Retina (tissue), 1 donor: ENCODE measurements around the gene IFT43.

Experiments used
- DNase-seq: peaks from one replicate; pipeline ENCODE4 v3.0.0-alpha.2; 2016

Gene IFT43

DNA sequence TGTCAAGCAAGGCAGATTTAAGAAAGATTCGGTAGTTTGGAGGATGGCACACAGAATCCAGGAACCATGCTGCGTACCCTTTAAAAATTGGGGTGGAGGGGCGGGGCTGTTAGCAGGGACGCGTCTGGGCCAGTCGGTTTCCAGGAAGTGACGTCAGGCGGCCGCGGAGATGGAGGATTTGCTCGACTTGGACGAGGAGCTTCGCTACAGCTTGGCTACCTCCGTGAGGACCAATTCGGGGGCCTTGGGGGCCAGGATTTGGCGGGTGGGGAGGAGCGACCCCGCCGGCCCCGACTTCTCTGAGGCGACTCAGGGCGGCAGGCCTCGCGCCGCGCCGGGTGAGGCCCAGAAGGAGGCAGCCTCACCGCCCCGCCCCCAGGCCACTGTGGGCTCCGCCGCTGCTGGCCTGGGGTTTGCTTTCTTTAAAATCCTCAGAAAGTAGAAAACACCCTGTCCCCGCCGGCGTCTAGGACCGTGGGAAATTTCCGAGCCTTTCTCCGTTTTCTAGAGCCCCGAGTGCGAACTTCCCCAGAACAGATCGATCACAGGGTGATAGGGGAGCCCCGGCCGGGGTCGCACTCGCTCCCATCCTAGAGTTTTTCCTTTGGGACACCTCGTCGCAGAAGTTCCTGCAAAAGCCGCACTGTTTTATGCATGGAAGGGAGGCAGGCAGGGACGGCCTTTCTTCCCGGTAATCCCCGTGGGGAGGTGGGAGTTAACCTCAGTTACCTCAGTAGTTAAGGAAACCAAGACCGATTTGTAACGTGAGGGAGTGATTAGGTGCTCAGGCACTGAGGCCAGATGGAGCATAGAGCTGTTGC lies at the start of gene IFT43:
Gene IFT43, plus strand, starts transcription at position 146 of the 821 bp plus-strand sequence. Its CDS starts 24 bp downstream, at position 170.
- DNase-seq = peak; percentile 93

DNA sequence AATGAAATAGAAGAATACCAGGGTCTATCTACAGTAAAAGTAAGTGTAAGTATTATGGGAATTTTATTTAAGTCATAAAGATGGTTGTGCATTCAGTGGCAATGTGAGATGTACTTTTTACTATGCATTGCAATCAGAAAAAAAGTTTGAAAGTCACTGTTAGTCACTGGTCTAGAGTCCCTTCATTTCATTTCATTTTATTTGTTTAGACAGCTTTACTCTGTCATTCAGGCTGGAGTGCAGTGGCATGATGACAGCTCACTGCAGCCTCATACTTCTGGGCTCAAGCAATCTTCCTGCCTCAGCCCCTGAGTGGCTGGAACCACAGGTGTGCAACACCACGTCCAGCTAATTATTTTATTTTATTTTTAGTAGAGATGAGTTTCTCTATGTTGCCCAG lies 46.4 kb upstream of the IFT43 start:
- DNase-seq = no peak

DNA sequence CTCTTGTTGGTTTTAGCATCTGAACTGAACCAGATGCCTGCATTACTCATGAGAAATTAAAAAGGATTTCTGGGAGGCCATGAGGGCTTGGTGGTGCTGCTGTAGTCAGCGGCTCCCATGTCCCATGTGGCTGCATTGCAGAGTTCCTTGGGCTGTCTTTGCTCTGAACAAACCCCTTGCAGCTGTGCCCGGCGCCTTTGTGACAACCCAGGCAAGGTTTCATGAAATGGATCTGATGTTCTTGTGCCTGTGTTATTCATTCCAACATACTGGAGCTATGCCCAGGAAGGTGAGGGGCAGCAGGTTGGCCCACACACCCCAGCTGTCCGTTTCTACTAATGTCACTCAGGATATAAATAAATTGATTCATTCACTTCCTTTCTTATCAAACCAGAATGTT lies 44.5 kb upstream of the IFT43 start:
- DNase-seq = peak; percentile 8

DNA sequence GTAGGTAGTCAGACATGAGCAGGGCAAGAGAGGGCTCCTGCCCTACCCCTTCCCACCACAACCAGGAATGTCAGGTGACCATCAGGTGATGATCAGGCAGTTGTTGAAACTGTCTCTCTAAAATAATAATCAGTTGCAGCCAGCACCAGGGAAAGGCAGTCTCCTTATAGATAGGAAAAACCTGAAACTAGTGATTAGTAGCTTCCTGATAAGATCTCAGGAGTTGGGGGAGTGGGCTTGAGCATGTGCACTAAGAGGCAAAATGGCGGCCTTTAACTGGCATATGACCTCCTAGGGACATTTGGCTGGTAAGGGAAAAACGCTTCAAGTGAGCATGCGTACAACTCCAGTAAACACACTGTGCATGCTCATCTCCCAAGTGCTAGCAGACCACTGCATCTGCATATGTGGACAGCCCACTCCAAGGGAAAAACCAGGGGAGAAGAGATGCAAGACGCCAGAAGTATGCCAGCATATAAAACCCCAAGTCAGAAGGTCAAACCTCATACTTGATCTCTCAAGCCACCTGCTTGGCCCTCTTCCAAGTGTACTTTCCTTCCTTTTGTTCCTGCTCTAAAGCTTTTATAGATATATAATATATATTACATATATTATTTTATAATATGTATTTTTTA lies 40.8 kb upstream of the IFT43 start:
- no peak for DNase-seq

DNA sequence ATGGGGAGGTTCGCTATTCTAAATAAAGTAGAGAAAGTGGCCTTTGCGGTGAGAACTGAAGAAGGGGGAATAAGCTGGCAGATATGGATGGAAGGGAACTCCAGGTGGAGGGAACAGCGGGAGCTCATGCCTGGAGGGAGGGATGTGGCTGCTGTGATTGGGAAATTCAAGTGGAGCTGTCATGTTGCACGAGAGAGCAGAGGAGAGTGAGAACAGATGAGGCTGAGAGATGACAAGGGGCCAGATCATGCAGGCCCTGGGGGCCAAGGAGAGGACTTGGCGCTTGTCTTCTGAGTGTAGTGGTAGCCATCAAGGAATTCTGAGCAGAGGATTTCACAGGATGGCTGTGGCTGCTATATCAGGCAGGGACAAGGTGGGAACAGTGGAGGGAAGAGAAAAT lies 38.8 kb upstream of the IFT43 start:
- no peak for DNase-seq

DNA sequence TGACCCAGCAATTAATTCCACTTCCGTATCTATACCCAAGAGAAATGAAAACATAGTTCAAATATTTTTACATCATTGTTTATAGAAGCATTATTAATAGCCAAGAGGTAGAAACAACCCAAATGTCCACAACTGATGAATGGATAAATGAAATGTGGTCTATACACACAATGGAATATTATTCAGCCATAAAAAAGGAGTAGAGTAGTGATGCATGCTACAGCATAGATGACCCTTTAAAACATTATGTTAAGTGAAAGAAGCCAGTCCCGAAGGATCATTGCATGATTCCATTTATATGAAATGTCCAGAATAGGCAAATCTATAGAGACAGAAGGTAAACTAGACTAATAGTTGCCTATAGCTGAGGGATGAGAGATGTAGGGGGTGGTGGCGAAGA lies 33.1 kb upstream of the IFT43 start:
- no peak for DNase-seq

DNA sequence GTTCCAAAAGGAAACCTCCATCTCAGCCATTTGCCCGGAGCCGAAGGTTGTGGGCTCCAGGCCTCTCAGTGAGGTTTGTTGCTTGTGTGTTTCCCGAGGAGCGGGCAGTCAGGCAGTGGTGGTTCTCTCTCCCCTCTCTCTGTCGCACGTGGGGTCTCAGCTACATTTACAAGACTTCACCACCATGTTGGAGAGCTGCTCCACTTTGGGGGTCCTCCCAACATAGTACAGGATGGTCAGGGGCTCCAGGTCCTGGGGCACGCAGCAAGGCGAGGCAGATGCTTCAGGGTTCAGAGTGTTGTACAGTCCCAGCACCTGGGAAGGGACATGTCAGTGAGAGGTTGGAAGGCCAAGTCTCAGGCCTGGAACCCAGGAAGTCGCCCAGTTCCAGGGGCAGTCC lies 26.5 kb upstream of the IFT43 start:
- DNase-seq = no peak

DNA sequence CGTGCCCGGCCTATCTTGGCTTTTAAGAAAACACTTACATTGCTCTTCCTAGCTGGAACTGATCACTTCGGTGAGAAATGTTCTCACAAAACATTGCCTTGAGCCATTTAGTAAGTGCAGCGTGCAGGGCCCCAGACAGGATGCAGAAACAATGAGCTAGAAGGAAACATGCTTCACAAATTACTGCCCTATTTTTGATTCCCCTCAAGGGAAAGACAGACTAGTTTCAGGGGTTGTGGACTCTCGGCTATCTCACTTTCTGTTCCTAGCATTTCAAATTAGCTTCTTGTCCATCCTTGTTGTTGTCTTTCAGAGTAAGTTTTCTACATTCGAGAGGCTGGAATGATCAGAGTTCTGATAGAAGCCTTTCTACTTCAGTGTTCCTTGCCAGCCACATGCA lies 25.3 kb upstream of the IFT43 start:
- no peak for DNase-seq

DNA sequence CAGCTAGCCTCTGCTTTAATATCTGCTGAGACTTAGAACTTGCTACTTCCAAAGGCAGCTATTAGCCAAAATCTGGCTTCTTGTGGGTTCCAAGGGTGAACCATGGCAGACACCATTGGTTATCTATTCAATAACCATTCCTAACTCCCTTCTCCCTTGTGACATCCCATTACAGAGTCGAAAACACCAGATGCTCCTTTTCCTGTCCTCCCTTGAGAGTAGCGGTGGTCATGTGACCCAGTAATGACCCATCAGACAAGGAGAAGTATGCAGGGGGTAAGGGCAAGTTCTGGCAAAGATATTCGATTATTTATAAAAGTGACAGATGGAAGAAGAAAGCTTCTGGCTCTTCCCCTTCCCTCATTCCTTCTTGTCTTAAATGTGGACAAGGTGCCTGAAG lies 23.9 kb upstream of the IFT43 start:
- DNase-seq = no peak

DNA sequence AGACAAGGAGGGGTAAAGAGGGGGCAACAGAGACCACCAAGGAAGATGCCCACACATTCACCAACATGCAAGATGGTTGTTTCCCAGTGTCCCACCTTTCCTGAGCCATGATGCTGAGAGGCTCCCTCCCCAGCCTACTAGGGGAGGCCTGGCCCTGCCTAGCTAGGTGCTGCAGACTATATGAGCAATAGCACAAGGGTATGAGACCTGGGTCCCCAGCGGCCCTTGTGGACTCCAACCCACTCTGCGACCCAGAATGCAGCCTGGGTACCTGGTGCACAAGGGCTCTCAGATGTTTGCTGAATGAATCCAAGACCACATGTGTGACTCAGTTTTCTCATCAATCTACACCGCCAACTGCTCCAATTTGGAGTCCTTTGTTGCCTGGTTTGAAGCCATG lies 17.7 kb upstream of the IFT43 start:
- DNase-seq = no peak

DNA sequence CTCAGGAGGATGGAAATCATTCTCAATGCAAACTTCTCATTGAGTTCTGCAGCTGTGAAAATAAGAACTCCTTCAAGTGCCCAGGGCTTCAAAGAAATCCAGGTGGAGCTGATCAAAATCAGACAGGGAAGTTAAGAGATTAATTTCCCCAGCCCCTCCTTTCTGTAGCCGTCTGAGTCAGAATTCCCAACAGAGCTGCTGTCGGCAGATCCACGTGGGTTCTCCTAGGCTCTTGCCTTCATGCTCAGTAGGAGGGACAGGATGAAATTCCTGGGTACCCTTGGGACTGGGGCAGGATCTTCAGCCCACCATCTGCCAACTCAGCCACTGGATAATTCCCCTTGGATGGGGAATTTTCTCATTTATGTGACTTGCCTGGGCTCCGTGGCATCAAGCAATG lies 17.1 kb upstream of the IFT43 start:
- DNase-seq = no peak

DNA sequence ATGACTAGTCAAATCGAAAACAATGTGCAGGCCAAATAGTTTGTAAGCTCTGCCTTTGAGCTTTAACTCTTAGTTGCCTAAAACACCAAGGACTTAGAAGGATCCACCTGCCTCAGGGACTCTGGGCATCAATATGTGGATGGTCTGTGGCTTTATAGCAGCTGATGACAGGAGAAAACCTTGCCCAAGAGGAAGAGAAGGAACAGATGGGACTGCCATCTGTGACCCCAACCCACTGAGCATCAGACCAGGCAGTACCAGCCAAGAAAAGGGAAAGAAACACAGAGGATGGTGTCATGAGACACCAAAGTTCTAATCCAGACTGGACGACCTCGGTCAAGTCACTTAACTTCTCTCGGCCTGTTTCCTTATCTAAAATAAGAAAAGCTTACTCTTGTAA lies 16.4 kb upstream of the IFT43 start:
- no peak for DNase-seq

DNA sequence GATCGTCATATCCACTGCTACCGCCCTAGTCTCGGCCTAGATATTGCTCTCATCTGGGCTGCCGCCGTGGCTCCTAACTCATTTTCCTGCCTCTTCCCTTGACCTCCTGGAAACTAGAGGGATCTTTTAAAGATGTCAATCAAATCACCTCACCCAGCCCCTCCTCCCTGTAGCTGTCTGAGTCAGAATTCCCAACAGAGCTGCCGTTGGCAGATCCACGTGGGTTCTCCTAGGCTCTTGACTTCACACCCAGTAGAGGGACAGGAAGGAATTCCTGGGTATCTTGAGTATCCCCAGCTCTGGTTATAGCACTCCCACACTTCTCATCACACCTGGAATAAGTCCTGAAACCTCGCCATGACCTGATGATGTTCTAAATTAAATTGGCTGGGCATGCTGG lies 15.7 kb upstream of the IFT43 start:
- DNase-seq = no peak

DNA sequence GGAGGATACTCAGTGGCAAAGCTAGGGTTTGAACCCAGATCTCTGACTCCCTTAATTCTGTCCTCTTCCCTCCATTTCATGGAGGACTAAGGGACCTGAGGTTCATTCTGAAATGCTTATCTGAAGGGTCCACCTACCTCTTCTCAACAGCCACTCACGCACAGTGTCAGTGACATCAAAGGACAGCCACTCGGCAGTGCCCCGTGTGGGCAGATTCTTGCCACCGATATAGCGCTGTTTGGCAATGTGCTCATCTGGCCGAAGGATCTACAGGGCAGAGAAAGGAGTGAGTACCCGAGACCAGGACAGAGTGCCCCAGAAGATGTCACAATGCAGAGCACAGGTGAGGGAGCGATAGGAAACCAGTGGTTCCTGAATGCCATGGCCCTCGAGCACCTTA lies 14.6 kb upstream of the IFT43 start:
- no peak for DNase-seq

DNA sequence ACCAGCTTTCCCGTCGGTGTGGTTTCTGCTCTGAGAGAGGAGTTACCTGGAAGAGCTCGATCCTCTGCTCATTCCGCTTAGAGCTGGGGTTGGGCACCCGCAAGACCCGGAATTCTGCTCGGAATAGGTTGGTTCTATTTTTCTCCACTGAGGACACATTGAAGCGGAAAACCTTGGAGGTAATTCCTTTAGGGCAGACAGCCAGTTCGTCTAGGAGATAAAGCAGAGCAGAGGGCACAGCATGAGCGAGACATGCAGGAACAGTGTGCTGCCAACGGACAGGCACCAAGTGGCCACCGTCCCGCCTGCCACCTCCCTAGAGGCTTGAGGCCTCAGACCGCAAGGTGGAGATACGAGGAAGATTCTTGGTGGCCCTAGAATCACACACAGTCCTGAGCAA lies 14.1 kb upstream of the IFT43 start:
- DNase-seq = no peak

DNA sequence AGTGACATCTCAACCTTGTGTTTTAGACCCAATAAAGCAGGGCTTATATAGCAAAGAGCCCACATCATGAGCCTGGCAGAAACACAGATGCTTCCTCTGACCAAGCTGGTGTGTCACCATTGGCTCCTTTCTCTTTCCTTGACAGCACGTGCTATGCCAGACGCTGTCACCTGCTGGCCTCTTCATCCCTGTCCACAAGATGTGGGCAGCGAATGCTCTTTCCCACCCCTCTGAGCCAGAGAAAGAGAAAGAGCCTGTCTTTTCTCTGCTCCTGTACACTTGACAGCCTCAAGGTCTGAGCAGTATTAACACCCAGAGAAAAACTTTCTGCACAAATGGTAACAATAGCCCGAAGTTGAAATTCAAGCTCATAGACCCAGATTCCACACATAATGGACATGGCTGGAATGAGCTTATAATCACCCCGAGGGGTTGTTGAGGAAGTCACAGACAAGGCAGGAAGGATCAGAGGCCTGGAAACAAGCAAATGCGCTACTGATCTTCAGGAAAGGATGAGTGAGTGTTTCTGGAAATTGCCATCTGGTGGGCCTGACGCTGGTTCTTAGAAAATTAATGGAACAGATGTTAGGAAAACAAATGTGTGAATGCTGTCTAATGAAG lies 12.7 kb upstream of the IFT43 start:
- peak; percentile 28 for DNase-seq

DNA sequence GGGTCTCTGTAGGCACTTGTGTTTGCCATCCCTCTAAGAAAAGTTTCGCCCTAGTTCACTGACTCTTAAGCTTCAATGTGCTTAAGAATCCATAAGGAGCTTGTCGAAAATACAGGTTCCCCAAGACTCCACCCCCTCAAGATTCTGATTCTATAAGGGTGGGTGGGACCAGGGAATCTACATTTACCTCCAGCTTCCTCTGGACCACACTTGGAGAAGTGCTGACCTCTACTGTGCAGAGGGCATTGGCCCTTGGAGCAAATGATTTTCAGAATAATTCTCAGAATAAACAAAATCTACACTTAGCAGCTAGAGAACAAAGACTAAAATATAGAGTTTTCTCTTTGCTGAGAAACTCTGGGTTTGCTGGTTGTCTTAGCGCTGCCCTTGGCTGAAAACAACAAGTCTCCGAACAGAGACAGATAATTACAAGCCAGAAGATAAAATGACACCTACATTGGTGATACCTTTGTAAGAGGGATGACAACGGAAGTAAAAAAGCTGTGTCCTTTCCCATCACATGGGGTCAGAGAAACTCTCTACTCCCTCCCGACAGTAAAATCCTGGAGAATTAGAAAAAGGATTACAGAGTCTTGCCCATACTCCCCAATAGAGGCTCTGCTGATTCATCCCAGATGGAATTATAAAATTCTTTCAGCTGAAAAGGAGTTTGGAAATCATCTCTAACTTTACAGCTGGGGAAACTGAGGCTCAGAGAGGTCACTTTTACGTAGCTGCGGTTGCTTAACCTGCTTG lies 8.6 kb upstream of the IFT43 start:
- DNase-seq = no peak

DNA sequence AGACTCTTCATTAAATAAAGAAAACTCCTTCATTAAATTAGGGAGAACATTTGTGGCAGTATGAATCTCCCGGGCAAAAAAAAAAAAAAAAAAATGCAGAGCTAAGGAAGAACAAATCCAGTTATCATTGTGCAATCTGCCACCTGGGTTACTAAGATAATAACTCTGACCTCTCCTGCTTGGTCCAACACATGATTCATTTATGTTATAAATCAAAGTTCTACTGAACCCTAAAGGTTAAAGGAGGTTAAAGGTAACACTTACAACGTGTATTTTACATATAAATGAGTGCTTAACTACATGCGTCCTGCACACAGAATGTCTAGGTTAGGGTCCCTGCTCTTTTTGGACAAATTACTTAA lies 8.0 kb upstream of the IFT43 start:
- DNase-seq = no peak

DNA sequence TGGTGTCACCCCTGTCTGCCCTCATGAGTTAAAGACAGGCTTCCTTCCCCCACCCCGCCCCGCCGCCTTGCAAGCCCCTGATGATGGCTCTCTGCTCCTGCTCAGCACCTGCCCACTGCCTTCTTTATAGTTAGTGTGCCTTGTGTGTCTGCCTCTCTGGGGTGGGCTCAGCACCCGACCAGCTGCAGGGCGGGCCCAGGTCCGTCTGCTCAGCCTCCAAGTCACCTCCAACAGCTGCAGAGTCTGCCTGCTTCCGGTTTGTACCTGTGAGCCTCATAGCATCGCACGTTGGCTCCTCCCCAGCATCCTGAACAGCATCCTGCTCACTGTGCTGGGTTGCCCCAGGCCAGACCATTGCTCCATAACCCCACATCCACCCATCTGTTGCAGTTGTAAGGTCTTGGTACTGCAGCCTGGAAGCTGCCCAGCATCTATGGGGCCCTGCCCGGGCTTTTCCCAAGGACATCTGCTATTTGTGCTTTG lies 7.3 kb upstream of the IFT43 start:
- DNase-seq = no peak

DNA sequence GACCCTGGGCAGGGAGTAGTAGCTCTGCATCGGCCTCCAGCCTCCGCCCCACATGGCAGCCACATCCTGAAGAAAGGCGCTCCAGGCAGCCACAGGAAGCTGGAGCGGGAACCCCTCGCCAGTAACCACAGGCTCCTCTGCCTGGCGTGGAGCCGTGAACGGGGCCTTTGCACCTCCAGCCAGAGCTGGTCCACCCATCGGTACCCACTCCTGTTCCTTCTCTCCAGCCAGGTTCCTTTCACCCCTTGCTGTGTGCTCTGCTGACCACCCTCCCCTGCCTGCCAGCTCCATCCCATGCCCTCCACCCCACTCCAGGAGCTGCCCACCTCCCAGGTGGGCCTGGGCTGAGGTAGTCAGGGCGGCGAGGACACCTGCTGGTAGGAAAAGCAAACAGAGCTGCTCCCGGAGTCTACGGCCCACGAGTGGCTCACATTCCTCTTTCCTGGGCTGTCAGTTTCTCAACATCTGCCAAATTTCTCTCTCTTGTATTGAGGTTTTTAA lies 6.4 kb upstream of the IFT43 start:
- DNase-seq = peak; percentile 43

DNA sequence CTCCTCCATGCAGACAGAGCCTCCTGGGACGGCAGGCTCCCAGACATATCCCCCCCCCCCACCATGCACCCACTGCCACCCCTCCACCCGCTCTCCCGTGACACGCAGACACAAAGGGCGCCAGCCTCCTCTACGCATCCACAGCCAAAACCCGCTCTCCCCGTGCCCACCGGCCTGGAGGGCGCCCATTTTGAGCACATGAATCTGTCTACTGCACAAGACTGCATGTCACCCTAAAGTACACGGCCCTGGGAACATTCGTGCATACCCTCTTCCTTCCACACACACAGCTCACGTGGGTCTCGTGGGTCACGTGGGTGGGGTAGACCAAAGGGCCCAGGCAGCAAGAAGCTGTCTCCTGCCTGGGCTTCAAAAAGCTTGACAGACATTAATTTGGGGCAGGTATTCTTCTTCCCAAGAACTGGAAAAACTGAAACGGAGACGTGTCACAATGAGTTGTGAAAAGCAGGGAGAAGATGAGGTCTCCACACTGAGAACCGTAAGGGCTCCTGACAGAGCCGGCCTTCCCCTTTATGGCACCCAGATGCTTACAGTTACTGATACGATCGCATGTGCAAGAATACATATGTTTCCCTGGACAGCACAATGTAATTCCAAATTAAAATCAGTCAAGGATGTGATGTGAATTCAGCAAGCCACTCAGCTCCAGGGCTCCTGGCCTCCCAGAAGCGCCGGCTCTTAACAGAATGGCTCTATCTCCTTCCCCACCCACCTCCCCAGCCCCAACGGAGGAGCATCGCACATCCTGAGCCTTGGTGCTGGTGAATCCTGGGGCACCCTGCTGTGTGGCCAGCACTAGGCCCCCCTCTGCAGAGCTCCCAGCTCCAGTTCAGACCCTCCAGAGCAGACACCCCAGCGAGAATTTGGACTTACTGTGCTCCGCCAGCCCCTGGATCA lies 5.7 kb upstream of the IFT43 start:
- no peak for DNase-seq

DNA sequence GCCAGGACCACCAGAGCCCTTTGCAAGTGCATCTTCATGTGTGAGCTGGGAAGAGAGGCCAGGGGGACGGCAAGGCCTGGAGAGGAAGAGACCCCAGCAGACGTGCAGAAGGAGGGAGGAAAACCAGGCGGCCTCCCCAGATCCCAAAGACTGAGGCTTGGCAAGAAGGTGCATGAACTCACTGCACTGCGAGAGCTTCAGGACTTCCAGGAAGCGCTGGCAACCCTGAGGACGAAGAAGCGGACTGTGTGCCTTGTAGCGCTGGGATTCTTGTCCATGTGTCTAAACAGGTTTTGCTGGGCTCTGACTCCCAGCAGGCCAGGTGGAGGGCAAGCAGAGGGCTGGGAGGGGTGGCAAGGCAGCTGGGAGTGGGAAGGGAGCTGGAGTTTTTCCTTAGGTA lies 4.7 kb upstream of the IFT43 start:
- no peak for DNase-seq
